H9 (cell line): ENCODE results near the gene IRF6. TPM values are rescaled to one million over a fixed set of nuclear protein-coding genes. Genes with fewer than 3 reads are reported as not detected.

Experiments used
- DNase-seq: peaks from one replicate; pipeline ENCODE4 v3.0.0-alpha.2; 2017
- H2AFZ ChIP-seq: one replicate; pipeline ENCODE4 v1.6.1; 2013; ENCODE audit warnings: mild to moderate bottlenecking, low read length, control low read depth, moderate library complexity
- H2AK5ac ChIP-seq: 2 replicates; pipeline ENCODE4 v1.6.1; 2013; ENCODE audit warnings: low read length, control low read depth, mixed read lengths; ENCODE audit not compliant: insufficient read length
- H2BK120ac ChIP-seq: one replicate; pipeline ENCODE4 v1.6.1; 2013; ENCODE audit warnings: low read depth, mild to moderate bottlenecking, low read length, control low read depth, inconsistent platforms; ENCODE audit not compliant: poor library complexity, severe bottlenecking
- H2BK12ac ChIP-seq: 2 replicates; pipeline ENCODE4 v1.6.1; 2013; ENCODE audit warnings: low read length, control low read depth, mixed read lengths, low read depth; ENCODE audit not compliant: insufficient read length
- H2BK15ac ChIP-seq: 2 replicates; pipeline ENCODE4 v1.6.1; 2013; ENCODE audit warnings: low read depth, low read length, control low read depth
- H2BK20ac ChIP-seq: one replicate; pipeline ENCODE4 v1.6.1; 2013; ENCODE audit warnings: low read depth, mild to moderate bottlenecking, low read length, control low read depth, inconsistent platforms; ENCODE audit not compliant: poor library complexity, severe bottlenecking
- H2BK5ac ChIP-seq: 2 replicates; pipeline ENCODE4 v1.6.1; 2013; ENCODE audit warnings: low read length, control low read depth, mixed read lengths; ENCODE audit not compliant: insufficient read length
- H3K14ac ChIP-seq: 2 replicates; pipeline ENCODE4 v1.6.1; 2013; ENCODE audit warnings: low read length, control low read depth; ENCODE audit not compliant: insufficient read depth
- H3K18ac ChIP-seq: 2 replicates; pipeline ENCODE4 v1.6.1; 2013; ENCODE audit warnings: low read depth, mild to moderate bottlenecking, mixed read lengths, low read length, control low read depth; ENCODE audit not compliant: insufficient read length
- H3K23ac ChIP-seq: 2 replicates; pipeline ENCODE4 v1.6.1; 2013; ENCODE audit warnings: low read length, control low read depth, mixed read lengths, low read depth; ENCODE audit not compliant: insufficient read length
- H3K23me2 ChIP-seq: 2 replicates; pipeline ENCODE4 v1.6.1; 2013; ENCODE audit warnings: low read depth, mild to moderate bottlenecking, mixed read lengths, low read length, control low read depth; ENCODE audit not compliant: insufficient read length, poor library complexity, severe bottlenecking
- H3K27ac ChIP-seq: 2 replicates; pipeline ENCODE4 v1.5.1; 2013; ENCODE audit warnings: low read length, control low read depth, mixed read lengths, low read depth; ENCODE audit not compliant: insufficient read length
- H3K27me3 ChIP-seq: 2 replicates; pipeline ENCODE4 v1.6.1; 2013; ENCODE audit warnings: low read length, control low read depth, inconsistent platforms; ENCODE audit not compliant: insufficient read depth
- H3K4ac ChIP-seq: 2 replicates; pipeline ENCODE4 v1.6.1; 2013; ENCODE audit warnings: low read depth, mild to moderate bottlenecking, control low read depth, inconsistent platforms, low read length, moderate library complexity
- H3K4me1 ChIP-seq: 2 replicates; pipeline ENCODE4 v1.6.1; 2013; ENCODE audit warnings: low read length, control low read depth, inconsistent platforms; ENCODE audit not compliant: insufficient read depth
- H3K4me2 ChIP-seq: 2 replicates; pipeline ENCODE4 v1.6.1; 2013; ENCODE audit warnings: low read length, control low read depth, mixed read lengths; ENCODE audit not compliant: insufficient read length, insufficient read depth
- H3K56ac ChIP-seq: 2 replicates; pipeline ENCODE4 v1.6.1; 2013; ENCODE audit warnings: low read depth, mild to moderate bottlenecking, mixed read lengths, low read length, control low read depth; ENCODE audit not compliant: insufficient read length
- H3K79me1 ChIP-seq: 2 replicates; pipeline ENCODE4 v1.6.1; 2013; ENCODE audit warnings: low read depth, mild to moderate bottlenecking, moderate library complexity, low read length, control low read depth, inconsistent platforms; ENCODE audit not compliant: insufficient read depth, poor library complexity, severe bottlenecking
- H3K79me2 ChIP-seq: 2 replicates; pipeline ENCODE4 v1.6.1; 2013; ENCODE audit warnings: low read length, control low read depth, inconsistent platforms; ENCODE audit not compliant: insufficient read depth
- H3K9ac ChIP-seq: 2 replicates; pipeline ENCODE4 v1.6.1; 2013; ENCODE audit warnings: low read length, control low read depth, mixed read lengths; ENCODE audit not compliant: insufficient read length; ENCODE audit errors: extremely low read depth
- H3K9me3 ChIP-seq: one replicate; pipeline ENCODE4 v1.6.1; 2013; ENCODE audit warnings: low read depth, low read length, inconsistent platforms; ENCODE audit not compliant: control insufficient read depth
- H3T11ph ChIP-seq: one replicate; pipeline ENCODE4 v1.6.1; 2013; ENCODE audit warnings: mild to moderate bottlenecking, low read length, control low read depth, inconsistent platforms
- H4K20me1 ChIP-seq: one replicate; pipeline ENCODE4 v1.6.1; 2013; ENCODE audit not compliant: control insufficient read depth, insufficient read length, insufficient read depth
- H4K5ac ChIP-seq: 2 replicates; pipeline ENCODE4 v1.6.1; 2013; ENCODE audit warnings: low read depth, mild to moderate bottlenecking, mixed read lengths, low read length, control low read depth; ENCODE audit not compliant: insufficient read length
- H4K8ac ChIP-seq: replicated peaks from 2 replicates; pipeline ENCODE4 v1.6.1; 2013; ENCODE audit warnings: low read length, control low read depth, mixed read lengths, low read depth; ENCODE audit not compliant: insufficient read length
- H4K91ac ChIP-seq: 2 replicates; pipeline ENCODE4 v1.6.1; 2013; ENCODE audit warnings: low read depth, mild to moderate bottlenecking, moderate library complexity, mixed read lengths, low read length, control low read depth; ENCODE audit not compliant: insufficient read length
- H3K27ac Mint-ChIP-seq, 3 experiments: 2 replicates in 2 of 3; 3 replicates in 1 of 3; pipeline ENCODE4 v1.8.0; 2020 to 2021; ENCODE audit warnings: mixed read lengths in 3 of 3, mild to moderate bottlenecking in 1 of 3, moderate library complexity in 1 of 3
- H3K27me3 Mint-ChIP-seq: 2 replicates; pipeline ENCODE4 v1.8.0; 2021; ENCODE audit warnings: low read depth, mild to moderate bottlenecking, moderate library complexity, mixed read lengths
- H3K36me3 Mint-ChIP-seq, 3 experiments: 2 replicates in 2 of 3; 3 replicates in 1 of 3; pipeline ENCODE4 v1.8.0; 2020 to 2021; ENCODE audit warnings: low read depth in 3 of 3, mixed read lengths in 3 of 3; ENCODE audit not compliant: insufficient read depth in 1 of 3
- H3K4me1 Mint-ChIP-seq, 2 experiments: 2 replicates each; pipeline ENCODE4 v1.8.0; 2020; ENCODE audit warnings: mixed read lengths in 2 of 2
- H3K4me3 Mint-ChIP-seq, 2 experiments: 2 replicates in 1 of 2; 3 replicates in 1 of 2; pipeline ENCODE4 v1.8.0; 2020 to 2021; ENCODE audit warnings: mild to moderate bottlenecking in 2 of 2, mixed read lengths in 2 of 2, moderate library complexity in 1 of 2
- H3K9me3 Mint-ChIP-seq, 2 experiments: 2 replicates in 1 of 2; 3 replicates in 1 of 2; pipeline ENCODE4 v1.8.0; 2020; ENCODE audit warnings: mild to moderate bottlenecking in 2 of 2, mixed read lengths in 2 of 2, moderate library complexity in 1 of 2
- CTCF ChIP-seq: fragments of 200-600 bp; sonication (generic); conservative IDR thresholded peaks from 3 replicates; pipeline ENCODE4 v1.8.0; 2021; ENCODE audit warnings: antibody characterized with exemption, mild to moderate bottlenecking
- WGBS: extraction: QIAGEN DNeasy Blood & Tissue Kit; methylation state at CpG from one replicate; pipeline ENCODE4 v1.1.7; 2013; ENCODE audit warnings: missing lambda C conversion rate, low lambda C conversion rate, mixed read lengths; ENCODE audit not compliant: insufficient read length; ENCODE audit errors: extremely low coverage; 5-methylcytosine and 5-hydroxymethylcytosine counted together
- total RNA-seq: library from RNA; stranded (reverse); gene quantifications from 2 replicates; pipeline ENCODE4 v1.2.1, GENCODE V29; 2021

IRF6 gene
- total RNA-seq, 1 experiment from 2014 or later = 7.1 TPM

DNA sequence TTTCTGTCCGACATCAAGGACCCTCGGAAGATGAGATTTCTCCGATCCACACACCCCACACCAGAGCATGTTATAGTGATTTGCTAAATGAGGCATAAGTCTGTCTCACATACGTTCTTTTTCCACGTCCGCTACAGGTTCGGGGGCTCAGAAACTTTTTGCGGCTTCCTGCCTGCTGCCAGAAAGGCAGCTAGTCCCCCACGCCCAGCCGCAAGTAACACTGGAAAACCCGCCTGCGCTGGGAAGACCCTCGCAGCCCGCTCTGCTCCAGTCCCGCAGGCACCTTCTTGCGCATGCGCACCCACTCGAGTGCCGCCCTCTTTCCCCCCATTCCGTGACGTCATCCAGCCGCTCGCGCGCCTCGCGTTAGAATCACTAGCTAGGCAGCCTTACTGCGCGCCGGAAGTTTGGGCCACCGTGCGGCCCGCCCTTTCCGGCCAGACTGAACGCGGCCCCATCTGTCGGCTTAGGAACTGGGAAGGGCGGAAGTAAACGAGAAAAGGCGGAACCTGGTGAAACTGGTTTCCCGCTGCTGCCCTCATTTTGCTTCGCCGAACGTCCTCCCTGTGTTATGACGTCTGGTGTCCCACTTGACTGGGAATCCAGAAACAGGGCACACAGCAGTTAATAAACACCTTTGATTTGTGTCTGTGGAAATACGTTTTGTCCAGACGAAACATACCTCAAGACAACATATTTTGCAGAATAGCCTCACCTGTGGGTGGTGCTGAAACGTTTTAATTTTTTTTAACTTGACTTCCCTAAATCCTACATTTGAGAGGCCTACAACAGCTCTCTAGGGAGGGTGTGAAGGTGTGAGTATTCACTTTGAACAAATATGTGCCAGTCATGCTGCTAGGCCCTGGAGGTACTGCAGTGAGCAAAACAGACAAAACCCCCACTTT, 21.4 kb downstream of the IRF6 start, which contains the start of gene C1orf74:
TSS of gene C1orf74 (minus strand) at position 295 of the 905 bp plus-strand sequence. CDS start 925 bp downstream, outside the sequence.
- H2BK12ac ChIP-seq = peak within 1 kb of the TSS; percentile 8
- H3K9me3 ChIP-seq = no peaks in the 10 kb centered on the region

More for the DNA sequence above, 21.4 kb downstream of the IRF6 start, which contains the start of gene C1orf74:
- H3K23me2 ChIP-seq = no peaks in the 10 kb centered on the region
- H2AK5ac ChIP-seq = no peak within 1 kb of the TSS
- H2BK5ac ChIP-seq = no peak within 1 kb of the TSS
- no peak within 1 kb of the TSS for H3K23ac ChIP-seq
- H2AFZ ChIP-seq = peak within 1 kb of the TSS; percentile 85
- H3K4me2 ChIP-seq = peak within 1 kb of the TSS; percentile 80
- no peak within 1 kb of the TSS for H2BK20ac ChIP-seq
- H4K5ac ChIP-seq = peak within 1 kb of the TSS; percentile 90
- peak within 1 kb of the TSS; percentile 90 to 96 for H3K4me3 Mint-ChIP-seq
- peak within 1 kb of the TSS; percentile 97 to 99 (median 98) for H3K27ac Mint-ChIP-seq
- no peaks in the 10 kb centered on the region for H3K79me1 ChIP-seq
- H3K14ac ChIP-seq = peak within 1 kb of the TSS; percentile 91
- no peaks in the 10 kb centered on the region for H4K20me1 ChIP-seq
- peaks cover 10 to 14% of the 10 kb centered on the region in 2 experiments for H3K4me1 Mint-ChIP-seq
- peak within 1 kb of the TSS; percentile 82 for H3K9ac ChIP-seq
- no peak within 1 kb of the TSS for H2BK15ac ChIP-seq
- no peaks in the 10 kb centered on the region for H3K4me1 ChIP-seq
- peaks cover 0 to 41% (median 32%) of the 10 kb centered on the region in 3 experiments; a peak in 5 of 7 replicates for H3K36me3 Mint-ChIP-seq
- peak within 1 kb of the TSS; percentile 92 for H3K18ac ChIP-seq
- no peak within 1 kb of the TSS for H3K56ac ChIP-seq
- peak; percentile 99 for DNase-seq
- H3K9me3 Mint-ChIP-seq = no peaks in the 10 kb centered on the region; a peak in 1 of 5 replicates
- TF ChIP-seq CTCF = no peak
- peak within 1 kb of the TSS; percentile 88 for H3K27ac ChIP-seq
- H2BK120ac ChIP-seq = no peak within 1 kb of the TSS
- H3K27me3 ChIP-seq = no peaks in the 10 kb centered on the region
- H3K4ac ChIP-seq = no peak within 1 kb of the TSS; the same call in 1 of the 2 replicates
- peaks cover 8% of the 10 kb centered on the region for H3K27me3 Mint-ChIP-seq
- no peak within 1 kb of the TSS for H4K8ac ChIP-seq
- H3K79me2 ChIP-seq = no peaks in the 10 kb centered on the region; the same call in 1 of the 2 replicates
- no CpG with 5 or more reads among the region's 48 CpGs for WGBS
- H3T11ph ChIP-seq = no peak within 1 kb of the TSS
- no peak within 1 kb of the TSS for H4K91ac ChIP-seq
